ENCODE measurements around the gene DLGAP1. TPM values are rescaled to one million over a fixed set of nuclear protein-coding genes. Genes with fewer than 3 reads are reported as not detected.
A peak's percentile ranks its signal among the peaks of the same experiment; 100 is the strongest.

The DLGAP1 gene
- total and polyA plus RNA-seq, 4 donors = 0.75 to 6.6 (median 3.6) TPM

DNA sequence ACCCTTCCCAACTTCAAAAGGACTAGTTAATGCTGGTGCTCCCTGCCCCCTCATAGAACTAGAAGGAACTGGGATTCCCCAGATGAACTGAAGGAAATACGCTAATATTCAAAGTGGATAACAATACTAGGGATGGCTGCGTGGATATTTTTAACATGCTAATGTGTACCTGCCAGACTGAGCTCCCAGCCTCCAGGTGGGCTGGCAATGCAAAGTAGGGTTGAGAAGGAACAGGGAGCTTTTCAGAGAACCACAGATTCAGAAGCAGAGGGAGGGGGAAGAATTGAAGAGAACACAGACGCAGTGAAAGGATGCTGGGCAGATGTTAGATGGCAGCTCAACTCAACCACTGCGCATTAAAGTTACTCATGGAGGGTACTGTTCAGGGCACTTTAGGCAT is 650.8 kb downstream of the DLGAP1 start:
- Histone ChIP-seq H3K4me1 (ENCODE audit: control insufficient read depth in 1 of 2, insufficient read depth in 2 of 2, low read length in 2 of 2) (no peaks in the 10 kb centered on the region), H3K27ac (ENCODE audit: low read depth in 1 of 2, low read length in 2 of 2) (no peak overlapping the region), H3K4me3 (ENCODE audit: low read length in 2 of 2) (no peak overlapping the region), H3K27me3 (ENCODE audit: control insufficient read depth in 1 of 2, insufficient read depth in 2 of 2, low read length in 1 of 2) (no peaks in the 10 kb centered on the region), H3K9me3 (ENCODE audit: control insufficient read depth, low read length) (no peaks in the 10 kb centered on the region), H3K36me3 (ENCODE audit: control insufficient read depth in 1 of 2, insufficient read depth in 2 of 2, low read length in 1 of 2) (peaks cover 2% of the 10 kb centered on the region in 2 donors)
- intact Hi-C loops (cut with DNase I) = no loop called here
- no peak for DNase-seq
- 86 to 91% methylated on average over 4 of the region's 4 CpGs for WGBS, 2 donors
- ATAC-seq (ENCODE audit: low FRiP score) = no peak

DNA sequence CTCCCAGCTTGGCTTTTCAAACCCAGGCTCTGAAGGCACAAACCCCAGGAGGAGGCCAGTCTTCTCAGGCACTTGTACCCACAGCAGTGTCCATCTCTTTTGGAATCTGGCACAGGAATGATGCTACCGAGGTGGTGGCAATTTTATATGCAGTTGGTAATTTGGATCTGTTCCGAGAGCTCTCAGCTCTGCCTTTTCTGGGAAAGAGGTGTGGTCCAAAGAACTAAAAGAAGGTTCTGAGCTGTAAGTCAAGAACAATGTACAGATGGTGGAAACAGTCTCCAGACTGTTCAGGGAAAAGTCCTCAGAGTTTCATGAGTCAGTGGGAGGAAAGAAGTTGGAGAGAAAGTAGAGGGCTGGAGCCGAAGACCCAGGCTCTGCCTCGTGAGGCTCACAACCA is 651.8 kb downstream of the DLGAP1 start:
- H3K4me3 ChIP-seq (ENCODE audit: low read length in 2 of 2) = no peak overlapping the region
- no peak overlapping the region for H3K27ac ChIP-seq (ENCODE audit: low read depth in 1 of 2, low read length in 2 of 2)
- H3K9me3 ChIP-seq (ENCODE audit: control insufficient read depth, low read length) = no peaks in the 10 kb centered on the region
- H3K4me1 ChIP-seq (ENCODE audit: control insufficient read depth in 1 of 2, insufficient read depth in 2 of 2, low read length in 2 of 2) = no peaks in the 10 kb centered on the region
- 94 to 97% methylated on average over 4 of the region's 4 CpGs for WGBS, 2 donors
- DNase-seq = no peak
- peaks cover 0 to 2% of the 10 kb centered on the region in 2 donors for H3K36me3 ChIP-seq (ENCODE audit: control insufficient read depth in 1 of 2, insufficient read depth in 2 of 2, low read length in 1 of 2)
- ATAC-seq (ENCODE audit: low FRiP score) = no peak
- intact Hi-C loops (cut with DNase I) = no loop called here
- H3K27me3 ChIP-seq (ENCODE audit: control insufficient read depth in 1 of 2, insufficient read depth in 2 of 2, low read length in 1 of 2) = no peaks in the 10 kb centered on the region

DNA sequence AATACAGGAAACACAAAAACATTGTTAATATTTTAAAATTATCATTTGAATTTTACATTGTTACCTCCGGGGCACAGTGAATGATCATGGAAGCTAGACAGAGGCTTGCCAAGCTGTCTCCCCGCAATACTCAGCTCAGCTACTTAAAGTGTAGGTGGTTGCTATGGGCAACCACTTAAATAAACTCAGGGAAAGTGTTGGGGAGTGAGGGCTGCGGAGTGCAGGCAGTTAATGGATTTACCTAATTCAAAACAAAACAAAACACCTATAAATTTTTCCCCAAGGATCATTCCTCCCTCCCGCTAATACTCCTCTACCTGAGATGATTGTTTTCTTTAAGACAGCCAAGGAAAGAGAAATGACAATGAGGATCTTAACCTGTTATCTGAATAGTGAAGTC is 655.6 kb downstream of the DLGAP1 start:
- DNase-seq (no peak), ATAC-seq (ENCODE audit: low FRiP score) (no peak)
- 66 to 68% methylated on average over 4 of the region's 4 CpGs for WGBS, 2 donors
- Histone ChIP-seq H3K27me3 (ENCODE audit: control insufficient read depth in 1 of 2, insufficient read depth in 2 of 2, low read length in 1 of 2) (no peaks in the 10 kb centered on the region), H3K36me3 (ENCODE audit: control insufficient read depth in 1 of 2, insufficient read depth in 2 of 2, low read length in 1 of 2) (no peaks in the 10 kb centered on the region), H3K27ac (ENCODE audit: low read depth in 1 of 2, low read length in 2 of 2) (no peak overlapping the region), H3K9me3 (ENCODE audit: control insufficient read depth, low read length) (no peaks in the 10 kb centered on the region), H3K4me3 (ENCODE audit: low read length in 2 of 2) (no peak overlapping the region), H3K4me1 (ENCODE audit: control insufficient read depth in 1 of 2, insufficient read depth in 2 of 2, low read length in 2 of 2) (no peaks in the 10 kb centered on the region)
- intact Hi-C loops (cut with DNase I) = no loop called here

DNA sequence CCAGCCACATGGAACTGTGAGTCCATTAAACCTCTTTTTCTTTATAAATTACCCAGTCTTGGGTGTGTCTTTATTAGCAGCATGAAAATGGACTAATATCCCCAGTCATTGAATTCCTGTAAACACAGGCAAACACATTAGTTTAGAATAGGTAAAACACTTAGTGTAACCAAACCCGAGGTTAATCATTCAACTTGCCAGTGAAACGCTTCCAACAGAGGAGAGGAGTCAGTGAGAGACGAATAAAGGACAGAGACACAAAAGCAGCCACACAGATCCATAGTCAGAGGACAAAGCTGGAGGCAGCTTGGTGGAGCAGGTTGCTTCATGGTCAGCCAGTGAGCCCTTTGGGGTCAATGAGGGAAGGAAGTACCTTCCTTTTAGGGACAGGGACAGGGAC is 657.1 kb downstream of the DLGAP1 start:
- no peak for DNase-seq
- no peak for ATAC-seq (ENCODE audit: low FRiP score)
- Histone ChIP-seq H3K27me3 (ENCODE audit: control insufficient read depth in 1 of 2, insufficient read depth in 2 of 2, low read length in 1 of 2) (no peaks in the 10 kb centered on the region), H3K9me3 (ENCODE audit: control insufficient read depth, low read length) (no peaks in the 10 kb centered on the region), H3K27ac (ENCODE audit: low read depth in 1 of 2, low read length in 2 of 2) (no peak overlapping the region), H3K4me3 (ENCODE audit: low read length in 2 of 2) (no peak overlapping the region), H3K4me1 (ENCODE audit: control insufficient read depth in 1 of 2, insufficient read depth in 2 of 2, low read length in 2 of 2) (no peaks in the 10 kb centered on the region), H3K36me3 (ENCODE audit: control insufficient read depth in 1 of 2, insufficient read depth in 2 of 2, low read length in 1 of 2) (no peaks in the 10 kb centered on the region)
- 90 to 98% methylated on average over 3 of the region's 3 CpGs for WGBS, 2 donors
- intact Hi-C loops (cut with DNase I) = no loop called here

DNA sequence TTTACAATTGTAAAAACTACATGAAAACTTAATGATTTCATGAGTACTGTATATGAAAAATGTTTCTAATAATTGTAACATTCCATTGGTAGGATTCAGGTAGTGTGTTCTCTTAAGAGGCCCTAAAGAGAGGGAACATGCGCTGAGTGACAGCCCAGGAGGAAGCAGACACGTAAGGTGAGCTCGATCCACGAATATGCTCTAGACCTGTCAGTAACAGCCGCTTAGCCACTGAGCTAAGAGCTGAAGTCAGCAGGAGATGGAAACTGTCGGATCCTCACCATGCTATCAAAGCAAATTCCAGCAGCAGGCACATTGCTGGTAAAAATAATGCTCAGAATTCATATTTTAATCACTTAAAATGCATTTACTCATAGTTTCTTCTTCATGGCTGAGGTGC is 658.7 kb downstream of the DLGAP1 start:
- H3K4me3 ChIP-seq (ENCODE audit: low read length in 2 of 2) = no peak overlapping the region
- H3K27ac ChIP-seq (ENCODE audit: low read depth in 1 of 2, low read length in 2 of 2) = no peak overlapping the region
- no peaks in the 10 kb centered on the region for H3K27me3 ChIP-seq (ENCODE audit: control insufficient read depth in 1 of 2, insufficient read depth in 2 of 2, low read length in 1 of 2)
- DNase-seq = no peak
- no peaks in the 10 kb centered on the region for H3K9me3 ChIP-seq (ENCODE audit: control insufficient read depth, low read length)
- WGBS, 2 donors = 95 to 96% methylated on average over 6 of the region's 6 CpGs
- H3K4me1 ChIP-seq (ENCODE audit: control insufficient read depth in 1 of 2, insufficient read depth in 2 of 2, low read length in 2 of 2) = no peaks in the 10 kb centered on the region
- no peak for ATAC-seq (ENCODE audit: low FRiP score)
- H3K36me3 ChIP-seq (ENCODE audit: control insufficient read depth in 1 of 2, insufficient read depth in 2 of 2, low read length in 1 of 2) = no peaks in the 10 kb centered on the region
- intact Hi-C loops (cut with DNase I) = no loop called here

DNA sequence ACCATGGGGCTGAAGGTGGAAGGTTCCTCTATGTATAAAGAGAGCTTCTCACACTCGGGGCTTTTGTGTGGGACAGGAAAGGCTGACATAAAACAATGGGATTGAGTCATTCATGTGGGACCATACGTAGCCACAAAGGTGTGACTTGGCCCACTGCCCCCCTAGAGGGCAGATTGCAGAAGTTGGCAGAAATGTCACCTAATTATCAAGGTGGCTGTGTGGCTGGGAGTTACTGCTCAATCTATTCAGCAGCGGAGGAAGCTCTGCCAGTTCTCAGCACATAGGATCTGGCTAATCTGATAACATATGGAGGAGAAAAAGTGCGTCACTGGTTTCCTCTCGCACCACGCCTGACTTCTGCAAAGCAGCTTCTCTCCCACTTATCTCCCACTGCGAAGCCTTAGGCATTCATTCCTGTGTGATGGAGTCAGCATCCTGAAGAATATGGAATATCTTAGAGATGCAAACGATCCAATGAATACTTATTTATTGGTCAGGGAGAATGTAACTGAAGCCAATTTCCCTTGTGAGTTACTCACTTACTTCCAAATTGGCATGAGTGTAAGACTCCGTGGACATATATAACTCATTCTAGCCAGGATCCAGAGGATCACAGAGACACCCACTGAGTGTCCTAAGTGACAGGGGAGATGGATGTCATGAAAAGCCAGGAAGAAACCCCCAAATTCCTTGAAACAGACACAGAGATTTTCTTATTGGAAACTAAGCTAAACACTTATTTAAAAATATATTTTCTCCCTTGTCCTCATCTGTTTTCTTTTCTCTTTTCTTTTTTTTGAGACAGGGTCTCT is 660.4 kb downstream of the DLGAP1 start:
- H3K27me3 ChIP-seq (ENCODE audit: control insufficient read depth in 1 of 2, insufficient read depth in 2 of 2, low read length in 1 of 2) = no peaks in the 10 kb centered on the region
- ATAC-seq (ENCODE audit: low FRiP score) (no peak), DNase-seq (no peak)
- intact Hi-C loops (cut with DNase I) = no loop called here
- no peaks in the 10 kb centered on the region for H3K36me3 ChIP-seq (ENCODE audit: control insufficient read depth in 1 of 2, insufficient read depth in 2 of 2, low read length in 1 of 2)
- H3K9me3 ChIP-seq (ENCODE audit: control insufficient read depth, low read length) = no peaks in the 10 kb centered on the region
- no peak overlapping the region for H3K4me3 ChIP-seq (ENCODE audit: low read length in 2 of 2)
- 63 to 67% methylated on average over 9 of the region's 9 CpGs for WGBS, 2 donors
- H3K27ac ChIP-seq (ENCODE audit: low read depth in 1 of 2, low read length in 2 of 2) = no peak overlapping the region
- H3K4me1 ChIP-seq (ENCODE audit: control insufficient read depth in 1 of 2, insufficient read depth in 2 of 2, low read length in 2 of 2) = no peaks in the 10 kb centered on the region

DNA sequence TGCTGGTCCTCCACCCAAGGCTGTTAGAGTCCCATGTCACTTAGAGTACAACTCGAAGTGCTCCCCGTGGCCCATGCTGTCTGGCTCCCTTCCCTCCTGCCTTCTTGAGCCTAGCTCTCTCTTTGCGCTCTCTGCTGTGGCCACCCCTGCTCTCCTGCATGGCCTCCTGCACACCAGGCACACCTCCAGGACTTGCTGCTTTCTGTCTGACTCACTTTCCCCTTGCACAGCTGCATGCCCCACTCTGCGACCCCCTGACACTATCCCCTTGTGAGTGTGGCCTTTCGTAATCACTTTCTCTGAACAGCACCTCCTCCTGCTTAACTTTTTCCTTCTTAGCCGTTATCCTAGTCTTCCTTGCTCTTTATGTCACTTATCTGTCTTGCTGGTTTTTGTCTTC is 661.6 kb downstream of the DLGAP1 start:
- Histone ChIP-seq H3K9me3 (ENCODE audit: control insufficient read depth, low read length) (no peaks in the 10 kb centered on the region), H3K27me3 (ENCODE audit: control insufficient read depth in 1 of 2, insufficient read depth in 2 of 2, low read length in 1 of 2) (no peaks in the 10 kb centered on the region), H3K27ac (ENCODE audit: low read depth in 1 of 2, low read length in 2 of 2) (no peak overlapping the region), H3K4me3 (ENCODE audit: low read length in 2 of 2) (no peak overlapping the region), H3K36me3 (ENCODE audit: control insufficient read depth in 1 of 2, insufficient read depth in 2 of 2, low read length in 1 of 2) (no peaks in the 10 kb centered on the region), H3K4me1 (ENCODE audit: control insufficient read depth in 1 of 2, insufficient read depth in 2 of 2, low read length in 2 of 2) (no peaks in the 10 kb centered on the region)
- intact Hi-C loops (cut with DNase I) = no loop called here
- 85 to 89% methylated on average over 6 of the region's 6 CpGs for WGBS, 2 donors
- no peak for ATAC-seq (ENCODE audit: low FRiP score)
- no peak for DNase-seq

DNA sequence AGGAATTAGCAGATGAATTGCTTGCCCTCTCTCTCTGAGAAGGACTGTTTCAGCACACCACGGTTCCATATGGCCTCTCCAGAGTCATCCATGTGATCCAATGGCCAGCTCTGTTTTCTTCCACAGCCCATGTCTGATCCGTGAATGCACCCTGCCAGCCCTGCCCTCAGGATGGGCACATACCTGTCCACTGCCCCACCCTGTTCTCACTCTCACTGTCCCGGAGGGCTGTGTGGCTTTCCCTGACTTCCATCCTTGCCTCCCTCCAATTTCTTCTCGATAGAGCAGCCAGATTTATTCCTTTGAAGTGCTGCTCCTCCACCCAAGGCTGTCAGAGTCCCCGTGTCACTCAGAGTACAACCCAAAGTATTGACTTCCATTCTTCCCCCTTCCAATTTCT is 662.0 kb downstream of the DLGAP1 start:
- no peaks in the 10 kb centered on the region for H3K9me3 ChIP-seq (ENCODE audit: control insufficient read depth, low read length)
- WGBS, 2 donors = 87 to 89% methylated on average over 5 of the region's 5 CpGs
- no peaks in the 10 kb centered on the region for H3K36me3 ChIP-seq (ENCODE audit: control insufficient read depth in 1 of 2, insufficient read depth in 2 of 2, low read length in 1 of 2)
- no peak overlapping the region for H3K4me3 ChIP-seq (ENCODE audit: low read length in 2 of 2)
- DNase-seq (no peak), ATAC-seq (ENCODE audit: low FRiP score) (no peak)
- no peak overlapping the region for H3K27ac ChIP-seq (ENCODE audit: low read depth in 1 of 2, low read length in 2 of 2)
- H3K27me3 ChIP-seq (ENCODE audit: control insufficient read depth in 1 of 2, insufficient read depth in 2 of 2, low read length in 1 of 2) = no peaks in the 10 kb centered on the region
- intact Hi-C loops (cut with DNase I) = no loop called here
- no peaks in the 10 kb centered on the region for H3K4me1 ChIP-seq (ENCODE audit: control insufficient read depth in 1 of 2, insufficient read depth in 2 of 2, low read length in 2 of 2)

DNA sequence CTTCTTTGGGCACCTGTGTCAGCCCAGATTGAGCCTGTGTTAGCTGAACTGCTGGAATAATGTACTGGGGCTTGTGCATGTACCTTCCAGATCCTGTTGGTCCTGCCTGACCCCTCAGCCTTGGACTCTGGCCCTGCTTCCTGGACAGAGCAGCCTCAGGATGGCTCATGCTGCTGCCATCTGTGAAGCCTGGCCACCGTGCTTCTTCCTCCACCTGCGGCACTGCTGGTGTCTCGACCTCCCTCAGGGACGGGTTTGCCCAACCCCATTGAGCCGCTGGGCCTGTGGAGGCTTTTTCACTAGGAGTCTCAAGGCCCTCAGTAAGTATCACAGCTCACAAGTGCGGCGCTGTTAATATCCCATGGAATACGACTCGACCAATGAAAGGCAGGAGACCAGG is 662.4 kb downstream of the DLGAP1 start:
- Histone ChIP-seq H3K36me3 (ENCODE audit: control insufficient read depth in 1 of 2, insufficient read depth in 2 of 2, low read length in 1 of 2) (no peaks in the 10 kb centered on the region), H3K27ac (ENCODE audit: low read depth in 1 of 2, low read length in 2 of 2) (no peak overlapping the region), H3K27me3 (ENCODE audit: control insufficient read depth in 1 of 2, insufficient read depth in 2 of 2, low read length in 1 of 2) (no peaks in the 10 kb centered on the region), H3K4me1 (ENCODE audit: control insufficient read depth in 1 of 2, insufficient read depth in 2 of 2, low read length in 2 of 2) (no peaks in the 10 kb centered on the region), H3K4me3 (ENCODE audit: low read length in 2 of 2) (no peak overlapping the region), H3K9me3 (ENCODE audit: control insufficient read depth, low read length) (no peaks in the 10 kb centered on the region)
- WGBS, 2 donors = 94 to 99% methylated on average over 9 of the region's 9 CpGs
- no peak for DNase-seq
- intact Hi-C loops (cut with DNase I) = no loop called here
- peak; percentile 43 for ATAC-seq (ENCODE audit: low FRiP score)

Measured in aorta (tissue), 5 donors.